AG04449 (cell line): ENCODE results near the gene NTHL1.
"Not testable (repeated sequence)": the region's sequence is repeated elsewhere in the genome, so short reads cannot be mapped to it uniquely, and the experiment has no call there.

Experiments
- CTCF ChIA-PET: fragments of 350-600 bp; formaldehyde crosslinking; extraction: SDS; loops from one replicate; lab custom pipeline; 2021; ENCODE audit warnings: antibody characterized with exemption; lab: Yijun Ruan, JAX
- POLR2A ChIA-PET: fragments of 400-600, 350-600 bp; formaldehyde crosslinking; extraction: SDS; loops from one replicate; lab custom pipeline; 2020; ENCODE audit warnings: antibody characterized with exemption, inconsistent platforms; lab: Yijun Ruan, JAX
- DNase-seq: peaks from one replicate; pipeline ENCODE4 v3.0.0-alpha.2; 2010; ENCODE audit warnings: low read depth, low spot score
- H3K4me3 ChIP-seq: 2 replicates; pipeline ENCODE4 v1.5.1; 2011; ENCODE audit warnings: low read depth, mild to moderate bottlenecking, control low read depth, low read length
- CTCF ChIP-seq: IDR thresholded peaks from one replicate; pipeline ENCODE4 v1.5.1; 2011; ENCODE audit warnings: mild to moderate bottlenecking, moderate library complexity, low read length, control low read depth, inconsistent platforms; ENCODE audit not compliant: insufficient read depth; ENCODE audit errors: missing control alignments

The NTHL1 gene

GRCh38 chr16:2016407-2016922 is 31.2 kb downstream of the NTHL1 start:
- ChIA-PET CTCF (interaction anchor here (1.1 to 2.2 kb wide), 8 partner anchors 9 to 138 kb away, joined by 3 to 10 read pairs (median 4); partner anchors contain the start of genes NHERF2 and TRAF7), POLR2A (interaction anchor here (0.9 kb wide), 1 partner anchor 139 kb away, joined by 3 read pairs; the partner anchor contains the start of gene TRAF7)
- no peak overlapping the region for H3K4me3 ChIP-seq
- DNase-seq, result no peak
- TF ChIP-seq CTCF, result peak; percentile 50

GRCh38 chr16:2015947-2016208 is 31.8 kb downstream of the NTHL1 start:
- ChIA-PET POLR2A (no interaction called here), CTCF (interaction anchor here (1.1 to 5.4 kb wide), 9 partner anchors 9 to 139 kb away, joined by 3 to 38 read pairs (median 5); partner anchors contain the start of genes NHERF2 and TRAF7)
- no peak overlapping the region for H3K4me3 ChIP-seq
- TF ChIP-seq CTCF, result no peak
- no peak for DNase-seq

GRCh38 chr16:2015117-2015946 is 32.3 kb downstream of the NTHL1 start:
- H3K4me3 ChIP-seq, result no peak overlapping the region
- ChIA-PET CTCF (interaction anchor here (2.2 to 5.4 kb wide), 4 partner anchors 8 to 125 kb away, joined by 10 to 44 read pairs (median 30); no protein-coding TSS in a partner anchor), POLR2A (no interaction called here)
- no peak for DNase-seq
- no peak for TF ChIP-seq CTCF

GRCh38 chr16:2013527-2013926 is 34.1 kb downstream of the NTHL1 start:
- POLR2A ChIA-PET, result interaction anchor here (1.1 to 1.3 kb wide), 2 partner anchors 20 to 142 kb away, joined by 3 read pairs; partner anchors contain the start of gene TRAF7
- no peak for DNase-seq

GRCh38 chr16:2011726-2012125 is 35.9 kb downstream of the NTHL1 start:
- POLR2A ChIA-PET, result interaction anchor here (0.8 kb wide), 1 partner anchor 139 kb away, joined by 3 read pairs; no protein-coding TSS in a partner anchor
- CTCF ChIA-PET, result interaction anchor here (1.4 to 5.4 kb wide), 4 partner anchors 9 to 136 kb away, joined by 3 to 44 read pairs (median 30); no protein-coding TSS in a partner anchor
- not testable (repeated sequence) for DNase-seq, H3K4me3 ChIP-seq

More at GRCh38 chr16:2013527-2013926, 34.1 kb downstream of the NTHL1 start:
- TF ChIP-seq CTCF, result no peak
- H3K4me3 ChIP-seq, result no peak overlapping the region
- CTCF ChIA-PET, result interaction anchor here (3.6 to 5.4 kb wide), 3 partner anchors 10 to 127 kb away, joined by 22 to 44 read pairs (median 38); no protein-coding TSS in a partner anchor

GRCh38 chr16:2009791-2010510 is 37.7 kb downstream of the NTHL1 start, which contains the start of gene ZNF598:
ZNF598 (minus strand) TSS chr16:2009821.
- TF ChIP-seq CTCF, result no peak
- DNase-seq, result no peak
- ChIA-PET POLR2A (interaction anchor here (0.6 to 1.2 kb wide), 2 partner anchors 26 to 145 kb away, joined by 3 read pairs; partner anchors contain the start of gene TRAF7), CTCF (interaction anchor here (10.6 kb wide), 1 partner anchor 130 kb away, joined by 176 read pairs; the partner anchor contains the start of gene PKD1)
- H3K4me3 ChIP-seq, result peak within 1 kb of the TSS; percentile 83
